T-helper 1 cell (primary cell): ENCODE data around the gene ADGRL1.
"Not testable (repeated sequence)": the region's sequence is repeated elsewhere in the genome, so short reads cannot be mapped to it uniquely, and the experiment has no call there.

ENCODE experiments used
- DNase-seq, 5 donors: peaks; one replicate each; pipeline ENCODE4 v3.0.0-alpha.2; 2012 to 2020

Gene ADGRL1

DNA sequence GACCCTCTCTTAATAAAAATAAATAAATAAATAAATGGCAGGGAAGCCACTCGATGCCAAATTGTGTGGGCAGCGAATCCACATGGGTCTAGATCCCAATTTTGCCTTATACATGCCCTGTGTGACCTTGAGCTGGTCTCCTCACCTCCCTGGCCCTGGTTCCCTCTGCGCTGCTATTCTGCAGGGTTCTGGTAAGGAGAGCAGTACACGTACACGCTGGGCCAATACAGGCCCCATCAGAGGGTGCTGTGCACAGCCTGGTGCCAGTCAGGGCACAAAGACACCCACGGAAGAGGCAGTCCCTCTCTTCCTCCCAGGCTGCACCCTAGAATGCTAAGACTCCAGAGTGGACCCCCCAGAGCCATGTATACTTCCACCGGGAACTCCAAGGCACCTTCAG, 17.9 kb downstream of the ADGRL1 start:
- DNase-seq, result not testable (repeated sequence)

DNA sequence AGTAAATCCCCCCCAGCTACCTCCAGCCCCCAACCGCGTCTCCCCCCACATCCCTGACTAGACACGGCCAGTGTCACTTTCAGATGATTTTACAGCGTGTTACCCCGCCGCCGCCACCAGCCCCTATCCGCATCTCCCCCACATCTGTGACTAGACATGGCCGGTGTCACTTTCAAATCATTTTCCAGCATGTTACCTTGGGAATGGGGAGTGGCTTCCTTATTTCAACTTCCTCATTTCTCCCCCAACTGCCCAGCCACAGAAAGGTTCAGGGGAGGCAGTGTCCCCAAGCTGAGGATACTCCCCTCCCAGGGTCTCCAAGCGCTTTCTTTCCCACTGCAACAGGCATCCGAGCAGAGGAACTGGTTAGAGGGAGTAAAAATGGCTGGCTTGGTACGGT, 18.4 kb downstream of the ADGRL1 start:
- no peak for DNase-seq

DNA sequence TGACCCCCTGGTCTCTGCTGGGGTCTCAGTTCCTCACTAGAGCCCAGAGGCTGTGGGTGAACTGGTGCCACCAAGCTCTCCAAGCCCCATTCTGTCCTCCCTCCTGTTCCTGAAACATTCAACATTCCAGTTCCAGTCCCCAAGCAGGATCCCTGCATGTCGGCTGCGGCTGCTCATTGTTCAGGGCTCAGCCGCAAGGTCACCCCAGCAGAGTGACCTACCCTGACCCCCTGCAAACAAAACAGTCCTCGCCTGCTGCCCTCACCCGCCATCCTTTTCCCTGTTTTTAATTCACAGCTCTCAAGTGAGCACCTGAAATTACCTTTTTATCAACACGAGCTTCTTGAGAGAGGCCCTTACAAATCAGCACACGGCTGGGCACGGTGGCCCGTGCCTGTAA, 19.3 kb downstream of the ADGRL1 start:
- DNase-seq, result not testable (repeated sequence)

DNA sequence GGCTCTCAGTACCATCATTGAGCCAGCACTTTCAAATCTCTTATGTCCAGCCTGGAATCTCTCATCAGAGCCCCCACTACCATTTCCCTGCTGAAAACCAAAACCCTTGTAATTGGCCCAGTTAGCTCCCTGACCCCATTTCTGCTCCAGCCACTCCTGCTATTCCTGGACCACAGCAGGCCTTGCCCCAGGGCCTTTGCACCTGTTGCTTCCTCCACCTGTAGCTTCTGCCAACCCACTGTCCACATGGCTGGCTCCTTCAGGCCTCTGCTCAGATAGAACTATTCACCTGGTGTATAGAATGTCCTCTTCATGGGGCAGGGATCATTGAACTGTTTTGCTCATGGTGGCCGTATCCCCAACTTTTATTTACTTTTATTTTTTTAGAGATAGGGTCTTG, 20.3 kb downstream of the ADGRL1 start:
- DNase-seq, result not testable (repeated sequence)

DNA sequence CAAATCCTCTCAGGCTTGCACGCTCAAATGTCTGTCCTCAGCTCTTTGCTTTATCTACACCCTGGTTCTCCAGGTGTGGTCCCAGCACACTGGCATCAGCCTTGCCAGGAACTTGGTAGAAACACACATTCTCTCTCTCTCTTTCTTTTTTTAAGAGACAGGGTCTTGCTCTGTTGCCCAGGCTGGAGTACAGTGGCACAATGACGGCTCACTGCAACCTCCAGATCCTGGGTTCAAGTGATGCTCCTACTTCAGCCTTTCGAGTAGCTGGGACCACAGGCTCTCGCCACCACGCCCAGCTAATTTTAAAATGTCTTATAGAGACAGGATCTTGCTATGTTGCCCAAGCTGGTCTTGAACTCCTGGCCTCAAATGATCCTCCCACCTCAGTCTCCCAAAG, 20.8 kb downstream of the ADGRL1 start:
- DNase-seq, result no peak

DNA sequence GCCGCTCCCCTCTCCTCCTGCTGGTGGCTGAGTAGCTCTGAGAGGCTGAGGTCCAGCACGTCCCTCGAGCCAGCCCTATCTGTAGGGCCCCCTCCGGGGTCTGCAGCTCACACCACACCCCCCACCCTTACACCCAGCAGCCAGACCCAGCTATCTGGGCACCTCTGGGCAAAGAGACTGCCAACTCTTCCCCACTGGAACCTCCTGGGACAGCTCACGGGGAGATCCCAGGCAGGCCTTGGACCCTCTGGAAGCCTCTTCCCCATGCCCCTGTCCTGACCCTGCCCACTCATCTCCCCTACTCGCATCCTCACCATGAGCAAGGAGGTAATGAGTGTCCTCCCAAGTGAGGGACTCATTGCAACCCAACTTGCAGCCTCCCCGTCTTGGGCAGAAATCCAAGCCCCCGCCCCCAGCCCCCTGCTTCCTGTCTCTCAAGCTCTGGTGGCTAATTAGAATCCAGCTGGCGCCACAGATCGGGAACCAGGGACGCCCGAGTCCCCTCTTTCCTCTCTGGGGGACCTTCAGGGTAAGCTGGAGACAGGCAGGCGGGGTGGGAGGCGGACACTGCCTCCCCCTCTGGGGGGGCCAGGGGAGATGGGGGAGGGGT, 22.1 kb downstream of the ADGRL1 start:
- no peak for DNase-seq

DNA sequence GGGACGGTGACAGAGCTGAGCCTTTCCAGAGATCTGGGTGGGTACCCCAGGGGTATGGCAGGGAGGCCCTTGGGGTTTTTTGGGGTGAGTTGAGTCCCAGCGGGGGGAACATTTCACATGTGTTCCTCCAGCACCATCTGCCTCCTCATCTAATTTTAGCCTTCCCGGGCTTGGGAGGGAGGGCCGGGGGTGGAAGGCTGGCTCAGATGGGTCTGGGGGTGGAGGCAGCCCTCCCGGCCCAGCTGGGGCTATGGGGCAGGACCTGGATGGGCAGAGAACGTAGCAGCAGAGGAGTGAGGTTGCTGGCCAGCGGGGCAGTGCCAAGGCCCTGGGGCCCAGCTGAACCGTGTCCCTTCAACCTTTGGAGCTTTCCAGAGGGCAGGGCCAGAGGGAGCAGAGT, 23.5 kb downstream of the ADGRL1 start:
- no peak for DNase-seq

DNA sequence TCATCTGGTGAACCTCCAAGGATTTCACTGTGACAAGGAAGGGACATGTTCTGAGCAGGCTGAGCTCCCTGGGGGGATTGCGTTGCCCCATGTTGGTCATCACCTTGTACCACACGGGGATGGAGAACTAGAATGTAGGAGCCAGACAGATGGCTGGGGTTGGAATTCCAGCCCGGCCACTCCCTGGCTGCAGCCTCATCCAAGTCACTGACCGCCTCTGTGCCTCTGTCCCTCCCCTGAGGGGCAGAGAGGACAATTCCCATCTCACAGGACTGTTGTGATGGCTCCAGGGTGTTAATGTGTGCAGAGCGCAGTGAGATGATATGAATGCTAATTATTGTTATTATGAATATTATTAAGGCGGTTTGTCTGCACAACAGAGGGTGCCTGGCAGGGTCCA, 24.1 kb downstream of the ADGRL1 start:
- no peak for DNase-seq

DNA sequence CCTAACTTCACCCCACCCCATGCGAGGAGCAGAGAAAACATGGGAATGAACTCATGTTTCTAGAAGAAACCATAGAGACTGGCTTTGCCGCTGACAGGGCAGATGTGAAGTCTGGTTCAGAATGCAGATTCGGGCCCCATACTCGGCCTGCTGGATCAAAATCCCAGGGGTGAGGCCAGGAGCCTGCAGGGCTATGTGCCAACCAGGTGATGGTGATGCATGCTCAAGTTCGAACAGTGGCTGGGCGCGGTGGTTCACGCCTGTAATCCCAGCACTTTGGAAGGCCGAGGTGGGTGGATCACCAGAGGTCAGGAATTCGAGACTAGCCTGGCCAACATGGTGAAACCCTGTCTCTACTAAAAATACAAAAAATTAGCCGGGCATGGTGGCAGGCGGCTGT, 24.8 kb downstream of the ADGRL1 start:
- not testable (repeated sequence) for DNase-seq

DNA sequence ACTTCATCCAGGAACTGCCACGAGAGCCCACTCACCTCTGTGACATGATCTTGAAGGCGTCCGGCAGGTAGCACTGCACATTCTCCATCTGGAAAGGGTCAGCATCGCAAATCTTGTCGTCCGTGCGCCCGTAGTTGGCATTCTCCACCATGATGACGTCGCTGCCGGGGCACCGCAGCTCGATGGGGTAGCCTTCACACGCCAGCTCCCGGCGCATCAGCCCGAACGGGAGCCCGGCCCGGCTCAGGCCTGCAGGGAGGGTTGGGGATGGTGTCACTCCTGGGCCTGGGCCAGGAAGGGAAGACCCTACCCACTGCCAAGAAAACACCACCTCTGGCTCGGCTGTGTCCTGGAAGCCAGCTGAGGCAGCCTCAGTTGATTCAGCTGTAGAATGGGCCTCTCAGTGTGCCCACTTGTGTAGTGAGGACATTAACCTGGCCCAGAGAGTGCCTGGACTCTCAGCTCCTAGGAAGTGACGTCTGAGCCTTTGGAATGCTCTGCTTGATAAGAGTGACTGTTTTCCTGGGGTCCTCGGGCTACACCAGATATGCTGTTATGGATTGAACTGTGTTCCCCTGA, 28.4 kb downstream of the ADGRL1 start:
- no peak for DNase-seq

DNA sequence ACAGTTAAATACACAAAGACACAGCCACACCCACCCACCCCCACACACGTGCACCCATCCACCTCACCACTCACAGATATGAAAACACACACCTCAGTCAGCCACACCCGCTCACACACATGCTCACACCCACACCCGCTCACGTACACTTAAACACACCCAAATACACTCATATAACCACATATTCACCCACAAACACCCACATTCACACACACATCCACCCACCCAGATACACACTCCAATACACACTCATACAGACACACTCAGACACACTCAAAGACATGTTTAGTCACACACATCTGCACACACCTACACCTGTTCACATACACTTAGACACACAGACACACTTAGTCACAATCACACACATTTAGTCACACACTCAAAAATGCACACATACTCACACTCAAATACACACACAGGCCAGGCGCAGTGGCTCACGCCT, 30.6 kb downstream of the ADGRL1 start:
- no peak for DNase-seq

DNA sequence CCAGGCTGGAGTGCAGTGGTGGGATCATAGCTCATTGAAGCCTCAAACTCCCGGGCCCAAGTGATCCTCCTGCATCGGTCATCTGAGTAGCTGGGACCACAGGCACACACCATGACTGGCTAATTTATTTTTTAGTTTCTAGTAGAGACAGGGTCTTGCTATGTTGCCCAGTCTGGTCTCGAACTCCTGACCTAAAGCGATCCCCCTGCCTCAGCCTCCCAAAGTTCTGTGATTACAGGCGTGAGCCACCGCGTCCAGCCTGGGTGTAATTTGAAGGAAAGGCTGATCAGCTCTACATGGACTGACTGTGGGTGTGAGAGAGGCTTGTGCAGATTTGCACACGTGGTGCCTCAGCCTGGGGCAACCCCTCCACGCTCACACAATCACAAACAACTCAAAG, 31.1 kb downstream of the ADGRL1 start:
- no peak for DNase-seq

DNA sequence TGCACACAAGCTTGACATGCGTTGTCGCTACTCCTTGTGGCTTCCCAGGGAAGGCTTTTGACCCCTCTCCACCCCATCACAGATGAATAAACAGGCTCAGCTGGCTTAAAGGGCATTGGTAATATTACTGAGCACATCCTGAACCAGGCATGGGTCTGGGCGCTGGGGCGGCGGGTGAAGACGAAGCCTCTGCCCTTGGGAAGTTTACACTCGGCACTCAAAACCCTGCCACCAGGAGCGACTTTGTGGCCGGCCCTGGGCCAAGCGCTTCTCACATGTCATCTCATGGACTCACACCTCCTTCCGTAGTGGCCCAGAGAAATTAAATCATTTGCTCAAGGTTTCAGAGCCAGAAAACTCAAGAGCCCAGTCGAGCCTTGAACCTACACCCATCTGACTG, 37.0 kb downstream of the ADGRL1 start:
- no peak for DNase-seq

DNA sequence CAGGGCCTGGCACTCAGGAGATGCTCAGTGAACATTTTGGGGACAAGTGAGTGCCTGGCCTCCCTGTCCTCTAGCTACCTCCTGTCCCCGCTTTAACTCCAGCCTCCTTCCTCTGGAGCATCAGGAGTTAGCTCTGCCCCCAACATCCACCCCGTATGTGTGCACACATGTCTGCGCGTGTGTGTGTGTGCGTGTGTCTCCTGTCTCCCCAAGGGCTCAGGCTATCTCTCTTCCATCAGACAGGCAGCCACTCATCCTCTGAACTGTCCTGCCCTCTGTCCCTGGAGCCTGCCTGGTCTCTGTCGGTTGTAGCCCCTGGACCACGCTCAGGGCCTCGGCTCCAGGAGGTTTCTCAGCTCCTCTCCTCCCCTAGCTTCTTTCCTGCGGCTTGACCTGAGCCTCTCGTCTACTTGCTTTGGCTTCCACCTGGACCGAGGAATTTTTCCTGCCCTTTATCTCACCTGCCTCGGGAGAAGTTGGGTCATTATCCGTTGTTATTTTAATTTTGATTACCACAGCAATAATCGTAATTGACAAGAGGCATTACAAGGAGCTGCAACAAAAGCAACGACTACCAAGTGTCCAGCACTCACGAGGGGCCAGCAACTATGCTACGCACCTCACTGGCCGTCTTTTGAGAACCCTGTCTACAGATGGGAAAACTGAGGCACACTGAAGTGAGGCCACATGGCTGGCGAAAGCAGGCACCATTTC, 37.6 kb downstream of the ADGRL1 start:
- no peak for DNase-seq

DNA sequence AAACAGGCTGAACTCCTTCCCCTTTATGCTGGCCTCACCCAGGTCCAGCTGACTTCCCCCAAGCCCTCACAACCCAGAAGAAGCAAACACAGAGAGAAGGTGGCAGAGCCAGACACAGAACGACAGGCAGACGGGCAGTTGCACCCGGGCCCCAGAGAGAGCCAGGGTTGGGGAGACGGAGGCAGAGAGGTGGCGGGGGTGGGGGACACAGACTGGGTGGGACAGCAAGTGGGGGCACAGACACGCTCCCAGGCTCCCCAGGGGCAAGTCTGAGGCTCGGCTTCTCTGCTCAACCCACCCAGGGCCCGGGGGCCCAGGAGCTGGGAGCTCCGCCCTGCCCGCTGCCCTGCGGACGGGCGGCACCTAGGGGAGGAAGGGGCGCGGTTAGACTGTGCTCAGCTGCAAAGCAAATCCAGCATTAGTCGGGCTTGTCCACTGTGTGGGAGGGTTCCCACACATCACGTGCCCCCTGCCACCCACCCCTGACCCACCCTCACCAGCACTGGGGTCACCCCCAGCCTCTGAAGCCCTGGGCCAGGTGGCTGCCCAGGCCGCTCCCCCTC, 38.3 kb downstream of the ADGRL1 start:
- peak in 2 of 5 donors; percentile 11 to 24 for DNase-seq

DNA sequence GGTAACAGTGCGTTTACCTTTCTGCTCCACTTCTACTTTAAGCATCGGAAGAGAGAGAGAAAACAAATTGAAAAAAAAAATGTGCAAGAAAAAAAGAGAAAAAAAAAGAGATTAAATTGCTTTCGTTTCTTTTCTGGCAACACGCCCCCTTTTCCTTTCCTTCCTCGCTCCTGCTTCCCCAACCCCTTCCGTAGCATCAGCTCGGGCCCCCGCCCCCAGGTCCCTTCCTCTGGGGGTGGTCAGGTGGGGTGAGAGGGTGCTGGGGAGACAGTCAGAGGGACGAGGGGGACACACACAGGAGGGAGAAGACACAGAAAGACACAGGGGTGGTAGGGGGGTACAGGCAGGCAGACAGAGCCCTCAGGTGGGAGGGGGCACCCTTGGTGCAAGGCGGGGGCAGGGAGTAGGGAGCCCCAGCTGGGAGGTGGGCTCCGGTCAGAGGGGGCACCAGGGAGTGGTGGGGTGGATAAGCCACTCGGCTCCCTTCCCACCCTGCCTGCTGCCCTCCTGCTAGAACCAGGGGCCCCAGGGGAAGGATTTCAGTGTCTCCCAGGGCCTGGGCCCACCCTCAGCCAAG, 38.9 kb downstream of the ADGRL1 start:
- DNase-seq, result no peak

DNA sequence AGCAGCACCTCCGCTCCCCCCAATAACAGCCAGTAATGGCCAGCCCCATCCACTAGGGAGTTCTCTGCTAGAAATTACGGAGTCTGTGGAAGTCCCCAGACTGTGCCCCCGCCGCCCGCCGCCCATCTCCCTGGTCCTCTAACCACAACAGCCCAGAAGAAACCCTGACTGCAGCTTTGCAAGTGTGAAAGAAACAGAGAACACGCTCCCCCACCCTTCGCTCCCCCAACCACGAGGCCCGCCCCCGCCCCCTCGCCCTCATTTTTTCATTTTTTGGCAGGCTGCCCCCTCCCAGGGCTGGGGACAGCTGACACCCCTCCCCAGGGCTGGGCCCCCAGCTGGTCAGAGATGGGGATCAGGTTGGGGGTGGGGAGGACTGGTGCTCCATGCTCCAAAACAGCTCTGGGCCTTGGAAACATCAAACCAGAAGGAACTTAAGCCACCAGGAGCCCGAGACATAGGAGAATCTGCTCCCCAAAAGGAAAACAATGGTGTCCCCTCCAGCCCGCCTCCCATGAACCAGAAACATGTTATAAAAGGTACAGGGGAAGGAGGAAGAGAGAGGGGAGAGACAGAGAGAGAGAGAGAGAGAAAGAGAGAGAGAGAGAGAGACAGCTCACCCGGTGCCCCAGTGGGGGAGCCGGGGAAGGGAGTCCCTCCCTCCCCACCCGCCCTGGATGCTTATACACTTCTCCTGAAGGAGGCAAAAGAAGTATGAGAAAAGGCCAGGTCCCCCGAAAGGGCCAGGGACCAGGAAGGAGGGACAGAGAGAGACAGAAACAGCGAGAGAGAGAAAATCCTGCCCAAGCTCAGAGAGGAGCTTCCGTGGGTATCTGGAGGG, 39.8 kb downstream of the ADGRL1 start:
- DNase-seq, result no peak

DNA sequence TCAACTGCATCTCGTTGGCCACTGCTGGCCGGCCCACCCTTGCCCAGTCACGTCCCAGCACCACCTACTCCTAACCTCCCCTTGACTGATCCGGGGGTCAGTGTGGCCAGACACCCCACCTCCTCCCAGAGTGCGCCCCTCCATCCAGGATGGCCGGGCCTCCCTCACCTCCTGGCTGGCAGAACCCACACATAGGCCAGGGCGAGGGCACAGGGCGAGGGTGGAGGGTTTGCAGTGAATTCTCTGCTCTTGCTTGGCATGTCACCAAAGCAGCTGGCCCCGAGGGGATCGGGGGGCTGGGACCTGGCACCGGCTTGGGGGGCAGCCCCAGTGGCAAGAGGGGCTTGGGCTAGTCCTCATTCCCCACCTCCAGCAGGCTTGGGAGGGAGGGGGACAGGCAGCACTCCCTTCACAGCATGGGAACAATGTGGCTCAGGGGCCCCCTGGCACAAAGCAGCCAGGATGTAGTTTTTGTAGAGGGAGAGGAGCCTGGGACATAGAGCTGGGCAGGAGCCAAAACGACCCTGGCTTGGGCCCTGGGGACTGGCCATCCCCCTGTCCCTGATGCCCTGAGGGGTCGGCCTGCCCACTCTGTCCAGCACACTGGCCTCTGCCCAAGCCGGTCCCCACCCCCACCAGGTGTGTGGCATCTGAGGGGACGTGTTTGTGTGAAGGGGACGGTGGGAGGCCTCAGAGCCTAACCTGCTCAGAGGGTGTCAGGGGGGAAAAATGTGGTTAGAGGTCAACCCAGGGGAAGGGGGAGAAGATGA, 41.1 kb downstream of the ADGRL1 start:
- DNase-seq, result no peak

DNA sequence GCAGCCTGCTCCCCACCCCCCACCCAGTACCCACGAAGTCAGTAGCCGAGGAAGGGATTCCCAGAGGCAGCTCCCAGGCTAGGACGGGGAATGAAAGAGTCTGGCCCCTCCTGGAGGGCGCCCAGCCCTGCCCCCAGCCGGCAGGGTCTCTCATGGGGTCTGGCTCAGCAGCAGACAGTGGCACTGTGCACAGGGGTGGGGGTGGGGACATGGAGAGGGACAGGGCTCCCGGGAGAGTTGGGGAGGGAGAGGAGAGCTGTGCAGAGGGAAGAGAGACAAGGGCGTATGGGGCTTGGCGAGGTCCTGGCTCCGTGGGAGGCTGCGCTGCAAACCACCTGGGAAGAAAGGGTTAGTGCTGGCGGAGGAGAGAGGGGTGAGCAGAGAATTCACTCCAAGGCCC, 41.9 kb downstream of the ADGRL1 start:
- no peak for DNase-seq

DNA sequence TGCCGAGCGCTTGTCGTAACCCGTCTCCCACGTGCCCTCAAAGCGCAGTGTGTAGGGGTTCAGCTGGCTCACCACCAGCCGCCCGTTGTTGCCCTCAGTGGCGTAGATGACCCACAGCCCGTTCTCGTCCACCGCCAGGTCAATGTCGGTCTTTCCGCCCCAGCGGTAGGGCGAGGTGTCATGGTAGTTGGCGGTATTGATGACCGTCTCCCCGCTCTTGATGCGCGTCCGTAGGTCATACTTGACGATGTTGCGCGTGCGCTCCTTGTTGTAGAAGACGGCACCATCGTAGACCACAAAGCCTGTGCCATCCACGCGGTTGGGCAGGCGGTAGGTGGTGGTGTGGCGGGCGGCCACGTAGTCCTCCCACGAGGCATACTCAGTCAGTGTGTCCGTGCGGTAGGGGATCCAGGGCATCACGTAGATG, 43.1 kb downstream of the ADGRL1 start:
- no peak for DNase-seq

DNA sequence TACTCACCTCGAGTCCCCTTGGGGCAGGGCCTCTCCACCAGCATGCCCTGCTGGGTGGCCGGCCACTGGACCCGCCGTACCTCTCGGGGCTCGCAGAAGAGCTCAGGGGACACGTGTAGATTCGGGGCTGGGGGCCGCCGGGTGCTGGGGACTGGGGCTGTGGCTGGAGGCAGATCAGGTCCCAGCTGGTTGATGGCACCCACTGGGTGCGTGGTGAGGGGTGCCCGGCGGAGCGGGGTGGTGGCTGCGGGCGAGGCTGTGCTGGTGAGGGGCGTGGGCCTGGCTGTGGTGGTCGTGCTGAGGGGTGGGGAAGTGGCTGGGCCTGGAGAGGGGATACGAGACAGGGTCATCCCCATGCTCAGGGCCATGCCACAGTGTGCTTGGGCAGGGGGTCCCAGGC, 44.7 kb downstream of the ADGRL1 start:
- no peak for DNase-seq
